Brain microvascular endothelial cell (primary cell): ENCODE measurements around the gene RNF135.
A peak's percentile ranks its signal among the peaks of the same experiment; 100 is the strongest.

Experiments used
- DNase-seq: peaks from one replicate; pipeline ENCODE4 v3.0.0-alpha.2; 2020
- H3K27ac ChIP-seq: fragments of 250-450 bp; sonication (Bioruptor Pico); 2 replicates; pipeline ENCODE4 v1.5.1; 2020; ENCODE audit warnings: mild to moderate bottlenecking, moderate library complexity
- H3K27me3 ChIP-seq: fragments of 250-450 bp; sonication (Bioruptor Pico); replicated peaks from 2 replicates; pipeline ENCODE4 v1.5.1; 2020; ENCODE audit warnings: mild to moderate bottlenecking
- H3K36me3 ChIP-seq: fragments of 250-450 bp; sonication (Bioruptor Pico); replicated peaks from 2 replicates; pipeline ENCODE4 v1.5.1; 2020; ENCODE audit warnings: mild to moderate bottlenecking
- H3K4me3 ChIP-seq: 2 replicates; pipeline ENCODE4 v1.5.1; 2011; ENCODE audit warnings: low read depth, mild to moderate bottlenecking, control low read depth, low read length, moderate library complexity
- in situ Hi-C: cut with HindIII; loops from 2 replicates; pipeline ENCODE4 v1.10.0; 2017; ENCODE audit warnings: low sequenced_read_pairs, low pct_ligation_motif_present
- TF ChIP-seq, protein P1 (sequence below): IDR thresholded peaks from 2 replicates; pipeline ENCODE4 v1.5.1; 2011; ENCODE audit warnings: low read depth, mild to moderate bottlenecking, moderate library complexity, low read length, control low read depth, inconsistent platforms; ENCODE audit errors: missing control alignments

RNF135 gene

DNA sequence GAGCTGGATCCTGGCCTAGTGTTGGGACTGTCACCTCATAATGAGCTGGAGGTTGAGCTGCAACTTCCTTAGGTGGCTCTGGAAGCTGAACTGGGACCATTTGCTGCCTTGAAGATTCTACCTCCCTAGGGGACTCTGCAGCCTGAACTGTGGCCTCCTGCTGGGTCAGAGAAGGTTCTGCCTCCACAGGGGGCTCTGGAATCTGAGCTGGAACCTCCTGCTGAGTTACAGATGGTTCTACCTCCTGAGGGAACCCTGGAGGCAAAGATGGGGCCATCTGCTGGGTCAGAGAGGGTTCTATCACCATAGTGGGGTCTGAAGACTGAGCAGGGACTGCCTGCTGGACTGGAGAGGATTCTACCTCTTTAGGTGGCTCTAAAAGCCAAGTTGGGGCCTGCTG is 77.3 kb downstream of the RNF135 start:
- in situ Hi-C loops = no loop called here
- no peaks in the 10 kb centered on the region for H3K36me3 ChIP-seq
- no peak overlapping the region for H3K27ac ChIP-seq
- no peak overlapping the region for H3K4me3 ChIP-seq
- TF ChIP-seq, protein P1, sequence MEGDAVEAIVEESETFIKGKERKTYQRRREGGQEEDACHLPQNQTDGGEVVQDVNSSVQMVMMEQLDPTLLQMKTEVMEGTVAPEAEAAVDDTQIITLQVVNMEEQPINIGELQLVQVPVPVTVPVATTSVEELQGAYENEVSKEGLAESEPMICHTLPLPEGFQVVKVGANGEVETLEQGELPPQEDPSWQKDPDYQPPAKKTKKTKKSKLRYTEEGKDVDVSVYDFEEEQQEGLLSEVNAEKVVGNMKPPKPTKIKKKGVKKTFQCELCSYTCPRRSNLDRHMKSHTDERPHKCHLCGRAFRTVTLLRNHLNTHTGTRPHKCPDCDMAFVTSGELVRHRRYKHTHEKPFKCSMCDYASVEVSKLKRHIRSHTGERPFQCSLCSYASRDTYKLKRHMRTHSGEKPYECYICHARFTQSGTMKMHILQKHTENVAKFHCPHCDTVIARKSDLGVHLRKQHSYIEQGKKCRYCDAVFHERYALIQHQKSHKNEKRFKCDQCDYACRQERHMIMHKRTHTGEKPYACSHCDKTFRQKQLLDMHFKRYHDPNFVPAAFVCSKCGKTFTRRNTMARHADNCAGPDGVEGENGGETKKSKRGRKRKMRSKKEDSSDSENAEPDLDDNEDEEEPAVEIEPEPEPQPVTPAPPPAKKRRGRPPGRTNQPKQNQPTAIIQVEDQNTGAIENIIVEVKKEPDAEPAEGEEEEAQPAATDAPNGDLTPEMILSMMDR = no peak
- H3K27me3 ChIP-seq = no peaks in the 10 kb centered on the region
- DNase-seq = no peak

DNA sequence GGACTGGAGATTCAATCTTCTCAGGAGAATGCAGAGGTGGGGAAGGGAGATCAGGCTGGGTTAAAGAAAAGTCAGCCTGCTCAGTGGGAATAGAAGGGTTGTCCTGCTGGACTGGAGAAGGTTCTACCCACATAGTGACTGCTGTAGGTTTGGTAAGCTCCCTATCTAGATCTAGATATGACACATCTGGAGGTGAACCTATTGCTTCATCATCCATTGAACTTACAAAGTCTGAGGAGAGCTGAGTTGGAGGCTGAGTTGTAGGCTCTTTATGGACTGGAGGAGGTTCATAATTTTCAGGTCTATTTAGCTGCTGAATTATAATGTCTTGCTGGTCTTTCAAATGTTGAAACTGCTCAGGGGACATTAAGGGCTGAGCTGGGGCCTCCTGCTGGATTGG is 77.9 kb downstream of the RNF135 start:
- DNase-seq = peak; percentile 1
- Histone ChIP-seq H3K27me3 (no peaks in the 10 kb centered on the region), H3K4me3 (no peak overlapping the region), H3K36me3 (no peaks in the 10 kb centered on the region), H3K27ac (no peak overlapping the region)
- TF ChIP-seq, protein P1 = no peak
- in situ Hi-C loops = no loop called here
